GM21723 (cell line): ENCODE data around the gene NUAK1.

Source experiments
- ATAC-seq: cut with Tn5 transposase; IDR thresholded peaks from one replicate; pipeline ENCODE4 v1.9.1; 2021; ENCODE audit warnings: mild to moderate bottlenecking, moderate library complexity; ENCODE audit not compliant: unreplicated experiment

Gene NUAK1

DNA sequence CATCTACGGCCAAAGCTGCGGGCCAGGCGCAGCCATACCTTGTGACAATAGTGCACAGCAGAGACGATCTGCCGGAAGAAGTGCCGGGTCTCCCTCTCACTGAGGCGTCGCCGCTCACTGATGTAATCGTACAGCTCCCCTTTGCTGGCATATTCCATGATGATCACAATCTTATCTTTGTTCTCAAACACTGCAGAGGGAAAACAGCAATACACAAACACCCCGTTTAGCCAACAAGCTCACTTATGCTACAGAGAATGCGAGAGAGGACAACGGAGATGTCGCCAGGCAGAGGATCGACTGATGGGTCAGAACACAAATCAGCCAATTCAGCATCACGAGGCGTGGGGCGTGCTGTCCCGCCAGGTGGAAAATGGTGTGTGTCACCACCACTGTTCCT is 52.1 kb downstream of the NUAK1 start:
- no peak for ATAC-seq

DNA sequence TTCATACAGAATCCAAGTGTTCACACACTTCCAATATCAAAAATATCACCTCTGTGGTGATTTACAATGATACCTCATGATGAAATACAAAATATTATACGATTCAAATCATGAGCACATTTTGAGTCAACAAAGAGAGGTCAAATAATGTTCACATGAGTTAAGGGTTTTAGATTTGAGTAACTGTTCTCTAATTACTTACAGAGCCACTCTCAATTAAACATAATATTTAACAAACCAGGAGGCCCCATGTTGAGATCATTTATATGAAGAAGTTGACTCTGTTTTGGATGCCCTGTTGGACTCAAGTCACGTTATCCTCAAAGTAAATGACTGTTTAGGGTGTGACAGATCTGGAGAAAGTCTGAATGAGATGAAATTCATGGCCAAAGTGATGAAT is 53.5 kb downstream of the NUAK1 start:
- ATAC-seq, result no peak

DNA sequence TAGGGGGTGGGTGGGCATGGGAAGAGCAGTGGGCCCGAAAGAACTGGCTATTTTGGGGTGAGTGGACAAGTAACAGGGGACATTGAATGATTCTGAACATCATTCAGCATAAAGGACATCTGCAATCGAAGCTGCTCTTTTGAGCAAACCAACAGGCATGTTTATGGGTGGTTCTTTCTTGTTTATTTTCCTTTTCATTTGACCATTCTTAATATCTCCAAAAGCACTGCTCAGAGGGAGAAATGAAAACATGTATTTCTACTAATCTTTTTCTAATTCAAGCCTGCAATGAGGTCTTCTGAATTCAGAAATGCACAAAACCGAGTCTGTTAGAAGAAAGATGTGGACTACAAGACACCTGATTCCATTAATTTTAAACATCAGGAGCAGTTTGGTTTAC is 54.0 kb downstream of the NUAK1 start:
- no peak for ATAC-seq

DNA sequence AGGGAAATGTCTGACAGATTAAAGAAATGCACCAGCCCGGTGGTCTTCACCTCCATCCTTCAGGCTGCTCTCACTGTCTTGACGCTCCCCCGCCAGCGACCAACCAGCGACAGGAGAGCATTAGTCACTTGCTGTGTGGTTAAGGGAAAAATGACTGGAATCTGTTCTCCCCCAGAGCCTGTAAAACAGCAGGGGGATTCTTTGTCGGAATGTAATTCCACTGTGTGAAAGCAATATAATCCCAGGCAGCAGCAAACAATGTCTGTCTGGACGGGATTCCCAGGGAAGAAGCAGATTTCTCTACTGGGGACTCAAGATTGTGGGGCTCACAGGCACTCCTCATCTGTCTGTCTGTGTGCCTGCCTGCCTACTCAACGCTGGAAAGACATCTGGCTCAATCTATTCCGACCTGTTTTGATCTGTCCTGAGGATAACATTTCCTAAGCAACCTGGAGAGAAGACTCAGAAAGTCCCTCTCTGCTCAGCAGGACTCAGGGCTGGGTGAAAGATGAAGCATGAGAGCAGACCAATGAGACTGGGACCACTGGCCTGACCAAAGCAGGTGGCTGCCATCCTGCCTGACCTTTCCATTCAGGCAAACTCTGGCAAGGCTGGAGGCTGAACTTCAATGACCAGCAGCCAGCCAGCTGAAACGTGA is 54.6 kb downstream of the NUAK1 start:
- ATAC-seq, result no peak

DNA sequence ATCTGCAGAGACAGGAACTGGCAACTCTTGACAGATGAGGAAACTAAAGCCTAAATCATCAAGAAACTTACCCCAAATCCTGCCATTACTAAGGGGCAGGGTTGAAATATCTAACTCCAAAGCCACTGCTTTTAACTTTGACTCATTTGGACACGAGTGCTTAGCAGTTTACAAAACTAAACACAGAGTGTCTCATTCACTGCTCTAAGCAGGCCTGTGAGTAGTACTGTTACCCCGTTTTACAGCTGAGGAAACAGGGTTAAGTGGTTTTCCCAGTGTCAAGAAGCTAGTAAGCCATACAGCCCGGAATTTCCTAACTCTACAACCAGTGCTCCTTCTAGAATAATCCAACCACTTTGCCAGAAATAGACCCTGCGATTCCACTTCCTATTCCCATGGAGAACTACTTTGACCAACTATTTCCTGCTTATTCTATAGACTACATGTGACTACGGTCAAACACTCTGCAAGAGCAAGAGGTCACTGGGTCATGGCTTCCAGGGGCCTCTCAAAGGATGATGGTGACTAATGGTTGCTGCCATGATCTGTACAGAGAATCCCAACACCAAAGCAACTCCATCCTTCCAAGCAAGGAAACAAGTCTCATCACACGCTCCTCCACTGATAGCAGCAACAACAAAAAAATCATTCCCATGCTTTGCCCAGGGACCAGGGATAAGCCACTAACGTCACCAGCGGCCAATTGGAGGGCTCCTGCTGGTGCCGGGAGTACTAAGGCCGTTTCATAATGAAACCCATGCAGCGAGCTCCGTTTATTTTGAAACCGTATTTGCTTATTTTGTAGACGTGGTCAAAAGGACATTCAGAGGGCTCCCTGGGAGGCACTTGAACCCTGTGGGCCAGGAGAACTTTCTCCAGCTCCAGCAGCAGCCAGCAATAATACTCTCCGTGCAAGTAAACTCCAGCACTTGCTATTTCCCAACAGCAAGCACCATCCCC is 56.3 kb downstream of the NUAK1 start:
- no peak for ATAC-seq

DNA sequence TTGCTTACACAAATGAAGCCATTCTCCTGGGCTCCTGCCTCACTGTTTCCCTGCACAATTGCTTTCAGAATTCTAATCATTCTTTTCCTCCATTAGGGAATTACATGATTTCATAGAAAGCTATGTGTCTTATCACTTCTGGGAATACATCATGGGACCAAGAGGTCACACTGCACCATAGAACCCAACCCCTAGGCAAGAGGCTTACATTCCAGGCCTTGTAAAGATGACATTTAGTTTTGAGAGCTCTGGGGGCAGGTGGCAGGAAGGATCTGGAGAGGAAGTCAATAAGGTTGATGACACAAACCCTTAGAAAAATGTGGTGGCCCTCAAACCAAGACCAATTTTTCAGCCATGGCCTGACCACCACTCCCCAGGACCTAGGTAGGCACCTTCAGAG is 57.1 kb downstream of the NUAK1 start:
- no peak for ATAC-seq

DNA sequence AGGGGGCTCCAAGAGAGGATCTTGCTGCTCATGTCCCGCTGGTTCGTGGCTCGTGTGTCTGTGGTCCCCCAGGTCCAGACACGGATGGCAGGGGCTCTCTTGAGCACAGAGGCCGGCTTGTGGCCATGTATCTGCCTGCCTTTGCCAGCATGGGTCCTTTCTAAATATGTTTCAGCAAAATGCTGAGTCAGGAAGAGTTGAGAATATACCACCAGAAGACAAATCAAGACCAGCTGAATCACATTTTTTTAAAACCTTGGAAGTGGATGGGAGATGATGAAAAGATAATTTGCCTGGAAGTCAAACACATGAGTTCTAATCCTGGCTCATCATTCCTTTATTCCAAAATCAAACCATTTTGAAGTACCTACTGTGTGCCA is 58.0 kb downstream of the NUAK1 start:
- no peak for ATAC-seq

DNA sequence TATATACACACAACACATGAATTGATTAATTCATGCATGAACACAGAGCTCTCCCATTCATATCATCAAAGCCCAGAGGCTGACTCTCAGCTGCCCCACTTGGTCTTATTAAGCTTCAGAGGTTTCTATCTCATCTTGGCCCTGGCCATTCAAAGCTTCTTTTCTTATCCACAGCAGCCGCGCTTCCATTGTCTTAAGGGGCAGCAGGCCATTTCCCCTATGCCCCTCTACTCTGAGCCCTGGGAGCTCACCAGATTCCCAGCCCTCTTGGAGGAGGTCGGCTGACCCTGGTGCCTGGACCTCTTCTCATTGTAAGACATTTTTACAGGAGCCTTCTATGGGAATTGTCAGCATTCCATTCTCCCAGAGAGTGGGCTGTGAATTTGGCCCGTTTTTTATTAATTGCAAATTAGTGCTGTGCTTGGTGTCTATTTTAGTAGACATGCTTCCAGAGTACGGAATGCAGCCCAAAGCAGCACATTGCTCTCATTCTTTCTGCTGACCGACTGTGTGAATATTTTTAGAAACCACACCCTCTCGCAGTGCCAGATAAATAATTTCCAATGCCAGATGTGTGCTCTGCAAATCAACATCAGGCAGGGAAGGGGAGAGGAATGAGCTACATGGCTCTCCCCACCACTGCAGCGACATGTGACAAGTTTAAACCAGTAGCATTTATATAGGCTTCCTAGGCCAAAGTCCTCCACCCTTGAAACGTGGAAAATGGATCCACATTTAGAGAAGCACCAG is 58.5 kb downstream of the NUAK1 start:
- ATAC-seq, result no peak

DNA sequence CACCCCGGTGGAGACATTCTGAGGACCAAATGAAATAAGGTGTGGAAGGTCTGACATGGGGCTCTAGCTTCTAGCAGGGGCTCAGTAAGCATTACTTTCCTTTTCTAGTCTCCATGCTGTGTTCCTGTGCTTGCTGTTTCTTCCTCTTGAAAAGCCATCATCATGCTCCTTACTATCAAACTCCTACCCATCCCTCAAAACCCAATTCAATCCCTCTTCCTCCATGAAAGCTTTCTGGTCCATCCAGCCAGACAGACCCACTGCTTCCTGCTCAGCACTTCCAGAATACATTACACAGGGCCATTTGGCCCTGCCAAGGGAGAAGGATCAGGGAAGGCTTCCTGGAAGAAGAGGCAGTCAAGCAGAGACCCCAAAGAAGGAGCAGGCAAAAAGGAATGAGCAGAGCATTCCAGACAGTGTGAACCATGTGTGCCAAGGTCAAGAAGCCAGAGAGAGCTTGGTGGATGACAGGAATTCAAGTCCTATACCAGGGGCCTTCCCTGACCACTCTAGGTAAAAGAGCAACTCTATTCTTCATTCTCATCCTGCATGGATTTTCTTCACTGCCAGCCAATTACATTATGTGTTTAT is 59.5 kb downstream of the NUAK1 start:
- no peak for ATAC-seq

DNA sequence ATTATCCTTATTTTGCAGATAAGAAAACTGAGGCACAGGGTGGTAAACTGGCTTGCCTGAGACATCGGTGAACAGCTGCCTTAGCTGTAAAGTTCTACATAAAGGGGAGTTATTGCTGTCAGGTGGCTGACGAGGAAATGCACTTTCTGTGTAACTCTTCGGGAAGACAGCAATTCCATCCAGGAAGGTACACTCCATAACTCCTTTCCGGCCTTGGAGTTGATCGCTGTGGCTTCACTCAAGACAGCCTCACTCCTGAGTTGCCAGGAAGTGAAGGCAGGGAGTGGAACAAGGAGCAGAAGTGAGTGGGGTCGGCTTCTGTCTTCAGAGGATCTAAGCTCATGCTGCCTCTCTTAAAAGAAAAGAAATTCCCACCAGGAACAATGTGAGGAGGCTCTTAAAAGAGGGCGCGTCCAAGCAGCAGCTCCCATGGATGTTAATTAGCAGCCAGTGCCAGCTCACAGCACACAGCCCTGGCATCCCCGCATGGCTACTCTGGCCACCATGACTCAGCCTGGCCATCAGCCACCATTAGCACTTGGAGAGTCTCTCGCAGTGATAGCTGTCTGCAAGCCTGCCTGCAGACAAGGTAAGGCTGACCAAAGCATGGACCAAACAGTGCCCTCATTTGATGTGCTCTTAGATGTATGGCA is 60.3 kb downstream of the NUAK1 start:
- no peak for ATAC-seq

DNA sequence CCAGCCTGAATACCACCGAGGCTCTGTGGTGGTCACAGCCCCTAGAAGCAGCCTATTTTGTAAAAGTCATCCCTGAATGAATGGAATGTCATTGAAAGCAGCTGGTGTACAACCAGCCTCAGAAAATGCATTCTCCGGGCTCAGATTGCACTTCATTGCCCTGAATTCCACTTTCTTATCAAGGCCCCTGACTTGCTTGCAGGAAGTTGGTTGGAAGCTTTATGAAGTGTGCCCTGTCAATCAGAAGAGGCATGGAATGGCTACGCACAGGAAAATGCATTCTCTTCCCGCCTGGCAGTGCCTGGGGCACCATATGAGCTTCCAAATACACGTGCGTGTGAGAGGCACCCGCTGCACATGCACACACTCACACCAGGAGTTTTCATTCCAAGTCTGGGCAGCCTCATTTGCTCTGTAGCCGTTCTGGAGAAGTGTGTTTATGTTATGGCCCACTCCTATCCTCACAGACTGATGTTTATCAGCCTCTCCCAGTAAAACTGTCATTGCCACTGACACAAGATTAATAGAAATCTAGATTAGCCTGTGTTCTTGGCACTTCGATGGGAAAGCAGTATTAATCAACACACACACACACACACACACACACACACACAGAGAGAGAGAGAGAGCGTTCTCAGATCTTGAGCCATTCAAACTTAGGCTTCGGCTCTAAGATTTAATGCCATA is 63.9 kb downstream of the NUAK1 start:
- ATAC-seq, result no peak

DNA sequence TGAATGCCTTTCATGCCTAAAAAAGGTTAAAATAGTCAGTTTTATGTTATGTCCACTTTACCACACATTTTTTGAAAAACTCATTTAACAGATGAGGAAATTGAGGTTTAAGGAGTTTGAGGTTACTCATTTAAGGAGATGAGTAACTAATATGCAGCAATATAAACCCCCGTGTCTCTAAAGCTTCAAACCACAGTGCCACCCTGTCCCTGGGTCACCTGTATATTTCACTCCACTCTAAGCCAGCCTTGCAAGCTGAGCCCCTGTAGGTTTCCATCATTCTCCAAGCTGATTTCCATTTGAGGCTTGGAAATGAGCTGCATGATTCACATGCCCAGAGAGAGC is 64.4 kb downstream of the NUAK1 start:
- ATAC-seq, result no peak

DNA sequence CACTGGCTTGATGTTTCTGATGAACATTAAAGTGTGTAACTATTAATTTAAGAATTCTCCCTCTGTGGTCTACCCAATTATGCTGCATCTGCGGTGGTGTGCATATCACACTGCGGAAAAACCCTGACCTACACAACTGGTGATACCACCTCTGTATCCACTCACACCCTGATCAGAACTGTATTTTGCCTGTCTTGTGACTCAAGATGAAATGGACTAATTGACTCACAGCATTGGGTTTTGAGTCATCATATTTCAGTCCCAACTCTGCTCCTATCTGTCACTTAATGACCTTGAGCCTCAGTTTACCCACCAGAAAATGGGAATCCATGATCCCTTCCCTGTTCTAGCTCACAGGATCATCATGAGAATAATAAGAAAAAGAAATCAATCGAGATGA is 65.6 kb downstream of the NUAK1 start:
- no peak for ATAC-seq

DNA sequence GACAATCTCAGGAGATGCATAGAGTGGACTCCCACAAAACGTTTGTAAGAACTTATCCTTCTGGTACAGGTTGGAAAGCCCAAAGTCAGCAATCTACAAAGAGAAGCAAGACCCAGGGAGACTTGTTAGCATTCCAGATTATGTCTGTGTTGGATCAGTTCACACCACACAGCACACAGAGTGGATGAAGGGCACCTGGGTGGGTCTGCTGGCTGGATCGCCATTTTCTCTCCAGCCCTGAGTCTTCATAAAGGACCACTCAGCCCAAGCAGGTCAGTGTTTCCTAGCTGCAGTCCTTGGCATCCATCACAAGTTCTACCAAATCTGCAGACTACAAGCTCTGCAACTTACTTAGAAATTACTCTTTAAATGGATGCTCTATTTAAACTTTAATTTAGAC is 66.0 kb downstream of the NUAK1 start:
- ATAC-seq, result no peak

DNA sequence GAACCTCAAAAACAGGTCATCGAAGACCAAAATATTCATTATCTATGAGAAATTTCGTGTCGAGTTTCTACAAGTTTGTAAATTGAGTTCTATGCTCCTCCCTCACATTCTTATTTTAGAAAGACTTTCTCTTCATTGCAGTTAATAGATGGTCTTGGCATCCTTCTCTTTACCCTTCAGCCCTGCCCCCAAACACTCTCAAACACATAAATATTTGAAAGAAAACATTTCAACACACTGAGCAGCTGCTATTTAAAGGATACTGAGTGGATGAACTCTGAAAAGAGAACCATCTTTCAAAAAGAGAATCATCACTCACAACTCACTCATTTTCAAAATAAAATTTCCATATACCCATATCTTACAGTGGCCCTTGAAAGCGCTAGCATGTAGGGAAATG is 67.1 kb downstream of the NUAK1 start:
- no peak for ATAC-seq

DNA sequence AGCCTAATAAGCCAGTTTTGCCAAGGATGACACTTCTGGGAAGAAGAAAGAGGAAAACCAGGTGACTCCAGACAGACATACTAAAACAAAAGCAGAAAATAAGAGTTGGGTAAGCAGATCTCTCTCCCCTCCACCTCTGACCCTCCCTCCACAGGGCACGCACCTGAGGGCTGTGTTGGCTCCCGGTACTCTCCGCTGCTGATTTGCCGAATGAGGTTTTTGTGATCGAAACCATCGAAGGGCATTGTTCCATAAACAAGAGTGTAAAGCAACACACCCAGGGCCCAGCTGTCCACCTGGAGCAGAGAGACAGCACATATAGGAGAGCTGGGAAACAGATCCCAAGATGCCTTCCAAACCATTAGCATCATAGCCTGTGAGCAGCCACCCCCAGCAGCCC is 68.1 kb downstream of the NUAK1 start:
- no peak for ATAC-seq

DNA sequence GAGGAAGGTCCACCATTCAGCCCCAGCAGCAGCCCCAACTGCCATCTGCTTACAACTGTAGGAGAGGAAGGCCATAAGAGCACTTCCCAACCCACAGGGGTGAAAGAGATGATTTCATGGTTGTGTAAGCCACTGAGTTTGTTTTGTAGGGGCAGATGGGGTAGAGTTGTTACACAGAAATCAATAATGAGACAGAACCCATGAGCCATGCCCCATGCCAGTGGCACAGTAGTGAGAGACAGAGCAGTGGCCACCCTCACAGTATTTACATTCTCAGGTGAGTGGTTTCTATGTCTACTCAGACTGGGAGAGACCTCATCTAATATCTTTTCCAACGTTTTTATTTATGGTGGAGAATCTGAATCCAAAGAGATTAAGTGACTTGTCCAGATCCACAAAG is 68.6 kb downstream of the NUAK1 start:
- ATAC-seq, result no peak

DNA sequence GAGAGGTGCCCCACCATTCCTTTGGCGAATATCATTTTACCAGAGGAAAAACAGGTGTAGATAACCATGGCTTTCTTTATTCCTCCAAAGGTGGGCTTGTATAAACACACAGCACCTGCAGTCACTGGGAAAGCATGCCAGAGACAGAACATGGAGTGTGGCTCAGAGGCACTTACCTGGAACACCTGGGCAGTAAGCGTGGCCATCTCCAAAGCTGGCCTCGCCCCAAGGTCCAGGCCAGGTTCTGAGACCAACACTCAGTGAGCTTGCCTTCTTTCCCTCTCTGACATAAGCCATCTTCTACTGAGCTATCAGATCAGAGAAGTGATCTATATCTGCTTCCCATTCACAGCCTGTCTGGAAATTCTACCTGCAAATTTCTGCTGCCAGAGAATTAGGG is 70.5 kb downstream of the NUAK1 start:
- no peak for ATAC-seq

DNA sequence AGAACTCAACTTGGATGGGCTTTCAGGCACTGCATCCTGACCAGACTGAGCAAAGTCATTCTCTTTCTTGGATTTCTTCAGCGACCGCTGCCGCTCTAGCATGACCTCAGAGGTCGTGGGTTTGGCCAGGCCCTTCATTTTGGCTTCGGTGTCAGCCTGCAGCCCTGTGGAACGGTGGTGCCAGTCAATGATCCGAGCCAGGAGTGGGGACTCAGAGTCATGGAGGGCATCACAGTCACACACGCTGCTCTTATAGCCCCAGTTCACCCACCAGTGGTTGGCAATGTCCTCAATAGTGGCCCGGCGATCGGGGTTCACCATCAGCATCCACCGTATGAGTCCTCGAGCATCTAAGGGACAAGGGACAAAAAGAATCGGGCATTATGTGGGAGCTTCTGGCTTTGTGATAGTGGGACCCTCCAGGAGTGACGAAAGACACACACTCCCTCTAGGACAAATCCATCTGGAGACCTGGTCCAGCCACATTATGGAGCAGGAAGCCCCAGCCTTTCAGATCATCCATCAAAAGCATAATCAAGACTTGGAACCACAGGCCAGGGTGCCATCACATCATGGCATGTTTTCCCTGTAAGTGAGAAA is 71.0 kb downstream of the NUAK1 start:
- no peak for ATAC-seq

DNA sequence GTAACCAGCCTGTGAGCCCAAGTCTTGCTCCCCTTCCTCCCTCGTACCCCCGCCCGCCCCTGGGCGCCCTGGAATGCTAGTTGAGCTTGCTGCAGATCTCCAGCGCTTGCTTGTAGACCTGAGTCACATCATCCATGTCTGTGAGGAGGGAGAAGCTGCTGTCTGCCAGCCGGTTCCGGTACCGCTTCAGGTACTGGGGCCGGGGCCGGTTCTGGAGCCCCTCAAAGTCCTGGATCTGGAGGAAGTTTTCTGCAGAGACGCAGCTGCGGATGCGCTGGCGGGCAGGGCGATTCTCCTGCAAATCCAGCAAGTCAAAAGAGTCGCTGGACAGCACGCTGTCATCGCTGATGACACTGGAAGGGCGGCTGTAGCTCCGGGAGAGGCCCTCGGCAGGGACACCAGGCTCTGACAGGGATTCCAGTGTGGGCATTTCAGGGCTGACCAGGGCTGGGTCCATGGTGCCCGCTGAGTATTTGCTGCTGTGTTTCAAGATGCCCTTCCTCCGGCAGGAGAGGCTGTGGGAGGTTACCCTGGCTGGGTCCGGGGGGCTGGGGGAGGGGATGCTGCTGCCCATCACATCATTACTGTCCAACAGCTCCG is 71.9 kb downstream of the NUAK1 start:
- ATAC-seq, result no peak
